HG03139 (cell line): ENCODE results near the gene TMEM41B.

Experiments used
- ATAC-seq: cut with Tn5 transposase; IDR thresholded peaks from one replicate; pipeline ENCODE4 v1.9.1; 2021; ENCODE audit not compliant: unreplicated experiment

The TMEM41B gene

DNA sequence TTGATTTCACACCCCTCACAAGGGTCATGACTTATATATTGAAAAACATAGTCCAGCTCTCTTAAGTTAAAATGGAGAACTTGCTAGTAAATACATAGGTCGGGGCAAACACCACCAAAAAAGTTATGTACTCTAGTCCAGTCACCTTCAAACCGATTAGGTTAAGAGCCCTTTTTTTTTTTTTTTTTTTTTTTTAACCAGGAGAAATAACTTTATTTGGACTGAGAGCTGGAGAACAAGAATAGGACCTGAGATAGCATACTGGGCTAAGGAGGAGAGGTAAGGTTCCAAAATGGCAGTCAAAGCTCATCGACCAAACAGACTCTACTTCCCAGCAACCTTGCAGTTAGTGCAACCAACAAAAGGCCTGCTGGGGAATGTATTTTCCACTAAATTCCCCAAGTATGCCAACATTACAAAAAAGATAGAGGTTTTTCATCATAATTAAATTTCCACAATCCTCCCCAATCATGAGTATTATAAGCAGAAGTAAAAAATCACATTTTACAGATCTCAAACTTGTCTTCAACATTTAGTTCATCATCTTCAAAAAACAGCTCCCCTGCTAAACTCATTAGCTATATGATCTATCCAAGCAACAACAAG lies 3.8 kb downstream of the TMEM41B start:
- no peak for ATAC-seq

DNA sequence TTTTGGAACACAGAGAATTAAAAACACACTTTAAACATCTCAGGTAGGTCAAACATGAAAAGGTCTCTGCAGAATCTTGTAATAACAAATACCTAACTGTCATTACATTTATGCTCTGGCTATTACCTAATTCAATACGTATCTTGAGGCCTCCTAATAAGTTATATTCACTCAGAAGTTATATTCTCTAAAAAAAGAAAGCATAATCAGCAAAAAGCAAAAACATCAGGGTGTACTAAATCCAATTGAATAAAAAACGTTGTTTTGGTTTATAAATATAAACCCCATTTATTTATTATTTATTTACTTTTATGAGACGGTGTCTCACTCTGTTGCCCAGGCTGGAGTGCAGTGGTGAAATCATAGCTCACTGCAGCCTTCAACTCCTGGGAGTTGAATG lies 10.2 kb downstream of the TMEM41B start:
- no peak for ATAC-seq

DNA sequence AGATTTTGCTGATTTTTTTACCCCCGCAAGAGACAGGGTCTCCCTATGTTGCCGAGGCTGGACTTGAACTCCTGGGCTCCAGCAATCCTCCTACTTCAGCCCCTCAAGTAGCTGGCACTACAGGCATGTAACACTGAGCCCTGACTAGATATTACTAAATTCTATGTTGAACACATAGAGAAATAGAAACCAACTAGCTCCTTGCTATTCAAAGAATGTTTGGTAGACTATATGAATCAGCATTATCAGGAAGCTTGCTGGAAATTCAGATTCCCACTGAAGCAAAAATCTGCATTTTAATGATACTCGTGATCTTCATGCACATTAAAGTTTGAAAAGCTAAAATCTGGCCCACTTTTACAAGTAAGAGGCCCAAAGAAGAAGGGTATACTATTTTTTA lies 11.9 kb downstream of the TMEM41B start:
- ATAC-seq = no peak

DNA sequence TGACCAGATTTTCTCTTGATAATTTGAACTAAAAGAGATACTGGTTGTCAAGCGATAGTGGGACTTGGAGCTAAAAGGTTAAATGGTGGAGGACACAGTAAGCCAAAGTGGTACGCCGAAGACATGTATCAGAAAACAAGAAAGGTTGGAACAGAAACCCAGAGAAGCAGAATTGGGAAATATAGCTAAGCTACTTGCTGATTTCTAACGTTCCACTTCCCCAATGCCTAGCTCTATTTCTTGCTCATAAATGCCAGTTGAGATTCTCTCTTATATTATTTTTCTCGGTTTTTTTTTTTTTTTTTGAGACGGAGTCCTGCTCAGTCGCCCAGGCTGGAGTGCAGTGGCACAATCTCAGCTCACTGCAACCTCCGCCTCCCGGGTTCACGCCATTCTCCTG lies 12.7 kb downstream of the TMEM41B start:
- no peak for ATAC-seq

DNA sequence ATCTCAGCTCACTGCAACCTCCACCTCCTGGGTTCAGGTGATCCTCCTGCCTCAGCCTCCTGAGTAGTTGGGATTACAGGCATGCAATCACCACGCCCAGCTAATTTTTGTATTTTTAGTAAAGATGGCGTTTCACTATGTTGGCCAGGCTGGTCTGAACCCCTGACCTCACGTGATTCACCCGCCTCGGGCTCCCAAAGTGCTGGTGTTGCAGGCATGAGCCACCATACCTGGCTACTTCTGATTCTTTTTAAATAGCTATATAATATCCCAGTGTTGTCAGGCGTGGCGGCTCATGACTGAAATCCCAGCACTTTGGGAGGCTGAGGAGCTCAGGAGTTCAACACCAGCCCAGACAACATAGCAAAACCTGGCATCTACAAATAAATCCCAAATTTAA lies 20.7 kb downstream of the TMEM41B start:
- ATAC-seq = no peak

DNA sequence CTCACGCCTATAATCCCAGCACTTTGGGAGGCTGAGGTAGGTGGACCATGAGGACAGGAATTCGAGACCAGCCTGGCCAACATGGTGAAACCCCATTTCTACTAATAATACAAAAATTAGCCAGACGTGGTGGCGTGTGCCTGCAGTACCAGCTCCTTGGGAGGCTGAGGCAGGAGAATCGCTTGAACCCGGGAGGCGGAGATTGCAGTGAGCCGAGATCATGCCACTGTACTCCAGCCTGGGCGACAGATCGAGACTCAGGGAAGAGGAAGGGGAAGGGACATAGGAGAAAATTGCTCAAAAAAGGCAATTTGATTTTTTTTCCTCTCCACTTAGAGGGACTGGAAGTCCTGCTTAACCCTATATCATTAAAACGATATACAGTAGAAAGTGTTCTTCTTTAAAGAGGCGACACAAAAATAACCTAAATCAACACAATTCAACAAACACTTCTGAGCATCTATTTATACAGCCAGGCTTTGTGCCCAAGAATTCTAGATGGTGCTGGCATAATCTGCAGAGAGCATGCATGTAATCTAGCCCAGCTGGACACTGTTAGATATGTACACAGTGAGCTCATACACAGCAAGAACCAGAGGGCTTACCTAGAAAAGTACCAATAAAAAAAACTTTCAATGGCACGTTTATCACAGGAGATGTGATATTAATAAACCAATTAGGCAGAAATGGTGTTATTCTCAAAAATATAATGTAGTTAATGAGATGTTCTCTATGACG lies 28.4 kb downstream of the TMEM41B start:
- no peak for ATAC-seq

DNA sequence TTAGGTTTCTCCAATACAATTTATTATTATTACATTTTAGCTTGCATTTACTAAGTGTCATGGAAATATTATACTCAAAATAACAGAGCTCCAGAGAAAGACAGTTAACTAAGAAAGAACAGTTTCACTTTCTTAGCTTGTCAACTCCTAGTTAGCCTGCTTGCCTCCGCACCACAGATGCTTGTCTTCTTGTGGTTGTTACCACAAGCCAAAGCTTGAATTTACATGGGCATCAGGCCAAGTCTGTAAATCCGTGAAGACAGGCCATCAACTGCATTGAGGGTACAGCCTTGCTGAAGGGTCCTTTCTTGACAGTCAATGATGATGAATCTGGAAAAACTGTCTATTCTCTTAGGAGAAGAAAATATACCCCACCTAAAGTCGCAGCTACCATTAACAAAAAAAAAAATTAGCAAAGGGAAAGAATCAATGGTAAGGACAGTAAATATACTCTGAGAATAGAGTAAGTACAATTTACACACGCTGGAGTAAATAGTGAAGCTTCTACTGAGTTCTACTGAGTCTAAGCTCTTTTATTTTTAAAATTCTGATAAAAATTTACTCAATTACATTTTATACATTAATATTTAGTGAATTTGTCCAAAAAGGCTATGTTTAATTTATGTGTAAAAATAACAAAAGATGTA lies 33.6 kb downstream of the TMEM41B start:
- ATAC-seq = peak; percentile 88

DNA sequence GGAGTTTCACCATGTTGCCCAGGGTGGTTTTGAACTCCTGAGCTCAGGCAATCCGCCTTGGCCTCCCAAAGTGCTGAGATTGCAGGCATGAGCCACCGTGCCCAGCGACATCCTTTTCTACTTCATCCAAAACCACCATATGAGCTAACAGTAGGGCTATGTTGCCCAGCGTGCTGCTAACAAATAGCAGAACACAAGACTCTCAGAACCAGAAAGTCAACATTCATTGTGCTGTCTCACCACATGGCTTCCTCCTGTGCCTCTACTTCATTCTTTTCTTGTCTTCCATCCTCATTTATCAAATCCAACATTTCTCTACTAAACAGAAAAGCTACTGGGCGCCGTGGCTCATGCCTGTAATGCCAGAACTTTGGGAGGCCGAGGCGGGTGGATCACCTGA lies 37.2 kb downstream of the TMEM41B start:
- no peak for ATAC-seq

DNA sequence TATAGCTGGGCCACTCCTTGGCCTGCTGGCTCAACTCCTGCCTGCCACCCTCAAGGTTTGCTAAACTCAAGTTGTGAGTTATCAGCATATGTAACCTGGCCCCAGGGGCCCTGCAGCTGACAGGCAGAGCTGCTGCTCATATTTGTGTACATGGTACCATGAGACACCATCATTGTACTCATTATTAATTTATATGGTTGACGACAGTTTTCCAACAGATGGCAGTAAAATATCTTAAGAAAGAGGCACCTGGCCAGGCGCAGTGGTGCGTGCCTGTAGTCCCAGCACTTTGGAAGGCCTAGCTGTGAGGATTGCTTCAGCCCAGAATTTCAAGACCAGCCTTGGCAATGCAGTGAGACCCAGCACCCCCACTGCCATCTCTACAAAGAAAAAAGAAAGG lies 37.8 kb downstream of the TMEM41B start:
- ATAC-seq = no peak

DNA sequence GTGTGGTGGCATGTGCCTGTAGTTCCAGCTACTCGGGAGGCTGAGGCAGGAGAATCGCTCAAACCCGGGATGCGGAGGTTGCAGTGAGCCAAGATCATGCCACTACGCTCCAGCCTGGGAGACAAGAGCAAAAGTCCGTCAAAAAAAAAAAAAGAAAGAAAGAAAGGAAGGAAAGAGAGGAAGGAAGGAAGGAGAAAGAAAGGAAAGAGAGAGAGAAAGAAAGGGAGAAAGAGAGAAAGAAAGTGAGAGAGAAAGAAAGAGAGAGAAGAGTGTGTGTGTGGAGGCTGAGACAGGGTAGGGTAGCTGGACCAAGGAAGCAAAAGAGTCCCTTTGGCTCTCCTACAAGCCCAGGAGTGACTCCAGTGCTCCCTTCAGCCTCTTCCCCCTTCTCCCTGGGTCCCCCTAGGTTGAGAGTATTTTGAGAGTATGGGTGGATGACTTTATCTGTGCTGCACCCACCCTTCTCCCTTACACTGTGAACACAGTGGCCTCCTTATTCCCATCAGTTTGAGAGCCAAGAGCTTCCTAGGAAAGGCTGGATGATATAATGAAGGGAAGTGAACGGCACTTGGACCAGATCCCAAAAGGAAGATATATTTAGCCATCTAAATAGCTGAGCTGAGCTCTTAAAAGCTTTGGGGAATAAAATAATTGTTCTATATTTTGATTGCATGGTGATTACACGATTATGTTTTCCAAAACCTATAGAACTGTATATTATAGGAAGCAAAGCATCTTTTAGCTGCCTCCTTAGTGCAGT lies 39.7 kb downstream of the TMEM41B start:
- ATAC-seq = no peak

DNA sequence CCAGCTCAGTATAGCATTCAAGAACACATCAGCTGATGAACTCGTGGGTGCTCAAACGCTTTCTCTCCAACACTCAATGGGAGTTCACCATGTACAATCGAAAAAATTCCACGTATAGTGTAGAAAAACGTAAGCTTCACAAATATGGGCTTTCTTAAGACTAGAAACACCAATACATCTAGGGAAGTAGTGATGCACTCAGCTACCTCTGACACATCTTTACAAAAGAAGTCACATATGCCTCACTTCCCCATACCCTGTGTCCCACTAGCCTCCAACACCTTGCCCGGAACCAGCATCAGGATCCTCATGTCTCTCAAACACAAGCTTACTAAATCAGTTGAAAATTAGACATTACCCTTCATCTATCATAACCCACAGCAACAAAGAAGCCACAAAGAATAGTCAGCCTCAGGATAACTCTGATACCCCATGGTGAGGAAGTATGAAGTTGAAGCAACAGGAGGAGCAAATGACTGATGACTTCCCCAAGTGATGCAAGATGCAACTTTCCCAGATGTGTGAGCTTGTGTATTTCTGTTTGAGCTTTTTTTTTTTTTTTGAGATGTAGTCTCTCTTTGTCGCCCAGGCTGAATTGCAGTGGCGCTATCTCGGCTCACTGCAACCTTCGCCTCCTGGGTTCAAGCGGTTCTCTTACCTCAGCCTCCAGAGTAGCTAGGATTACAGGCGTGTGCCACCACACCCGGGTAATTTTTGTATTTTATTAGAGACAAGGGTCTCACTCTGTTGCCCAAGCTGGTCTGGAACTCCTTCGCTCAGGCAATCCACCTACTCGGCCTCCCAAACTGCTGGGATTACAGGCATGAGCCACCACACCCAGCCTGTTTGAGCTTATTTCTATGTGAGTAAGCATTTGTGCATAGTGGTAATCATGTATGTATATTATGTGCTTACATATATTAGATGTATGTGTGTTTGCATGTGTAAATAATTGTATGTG lies 40.7 kb downstream of the TMEM41B start:
- ATAC-seq = no peak

DNA sequence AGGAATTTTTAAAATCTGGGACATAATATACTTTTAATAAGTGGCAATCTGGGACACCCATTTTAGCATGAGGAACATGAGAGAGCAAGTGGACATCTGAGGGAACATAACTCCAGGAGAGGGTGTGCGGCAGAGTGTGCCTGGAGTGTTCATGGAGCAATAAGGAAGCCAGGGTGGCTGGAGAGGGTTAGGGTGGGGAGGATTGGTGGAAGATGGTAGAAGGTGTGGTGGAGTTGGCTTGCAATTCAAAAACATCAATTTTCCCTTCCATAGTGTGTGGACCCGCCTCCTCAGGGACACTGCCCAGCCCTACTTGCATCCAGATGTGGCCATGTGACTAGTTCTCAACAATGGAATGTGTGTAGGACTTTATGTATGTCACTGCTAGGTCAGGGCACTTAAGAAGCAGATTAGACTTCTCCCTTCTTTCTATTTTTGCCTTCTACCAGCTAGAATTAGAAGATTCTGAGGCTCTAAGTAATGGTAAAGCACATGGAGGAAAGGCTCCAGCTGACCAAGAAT lies 44.8 kb downstream of the TMEM41B start:
- ATAC-seq = no peak

DNA sequence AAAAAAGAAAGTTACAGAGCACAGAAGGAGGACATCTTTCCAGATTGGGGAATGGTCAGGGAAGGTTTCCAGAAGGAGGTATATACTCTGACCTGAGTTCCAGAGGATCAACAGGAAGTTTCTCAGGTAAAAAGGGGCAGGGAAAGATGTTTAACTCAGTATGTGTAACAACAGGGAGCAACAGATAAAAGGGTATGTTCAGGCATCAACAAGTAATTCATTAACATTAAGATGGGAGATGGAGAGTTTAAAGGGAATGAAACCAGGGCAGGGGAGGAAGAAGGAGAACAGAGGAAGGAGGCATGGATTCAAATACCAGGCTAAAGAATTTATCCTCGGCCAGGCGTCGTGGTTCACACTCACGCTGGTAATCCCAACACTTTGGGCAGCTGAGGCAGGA lies 46.7 kb downstream of the TMEM41B start:
- no peak for ATAC-seq

DNA sequence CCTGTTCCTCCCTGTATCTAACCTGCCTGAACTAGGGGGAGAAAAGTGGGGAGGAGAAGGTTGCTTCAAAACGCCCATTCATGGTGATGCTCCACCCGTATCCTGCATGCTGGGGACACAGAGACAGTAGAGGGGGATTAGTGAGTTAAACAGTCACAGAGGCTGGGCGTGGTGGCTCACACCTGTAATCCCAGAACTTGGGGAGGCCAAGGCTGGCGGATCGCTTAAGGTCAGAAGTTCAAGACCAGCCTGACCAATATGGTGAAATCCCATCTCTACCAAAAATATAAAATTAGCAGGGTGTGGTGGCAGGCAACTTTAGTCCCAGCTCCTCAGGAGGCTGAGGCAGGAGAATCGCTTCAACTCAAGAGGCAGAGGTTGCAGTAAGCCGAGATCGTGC lies 47.5 kb downstream of the TMEM41B start:
- ATAC-seq = no peak

DNA sequence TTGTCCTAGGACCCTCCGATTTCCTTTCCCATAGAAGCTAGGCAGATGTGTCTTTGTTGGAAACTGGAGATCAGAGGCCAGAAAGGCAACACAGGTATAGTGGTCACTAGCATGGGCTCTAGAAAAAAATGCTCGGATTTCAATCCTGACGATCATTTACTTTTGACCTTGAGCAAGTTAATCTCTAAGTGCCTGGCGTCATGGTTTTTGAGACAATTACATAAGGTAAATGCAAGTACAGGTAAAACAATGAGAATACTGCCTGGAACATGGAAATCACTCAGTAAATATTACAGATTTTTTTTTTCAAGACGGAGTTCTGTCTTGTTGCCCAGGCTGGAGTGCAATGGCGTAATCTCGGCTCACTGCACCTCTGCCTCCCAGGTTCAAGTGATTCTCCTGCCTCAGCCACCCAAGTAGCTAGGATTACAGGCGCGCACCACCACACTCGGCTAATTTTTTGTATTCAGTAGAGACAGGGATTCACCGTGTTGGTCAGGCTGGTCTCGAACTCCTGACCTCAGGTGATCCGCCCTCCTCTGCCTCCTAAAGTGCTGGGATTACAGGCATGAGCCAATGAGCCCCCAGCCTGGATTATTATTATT lies 48.2 kb downstream of the TMEM41B start:
- ATAC-seq = no peak

DNA sequence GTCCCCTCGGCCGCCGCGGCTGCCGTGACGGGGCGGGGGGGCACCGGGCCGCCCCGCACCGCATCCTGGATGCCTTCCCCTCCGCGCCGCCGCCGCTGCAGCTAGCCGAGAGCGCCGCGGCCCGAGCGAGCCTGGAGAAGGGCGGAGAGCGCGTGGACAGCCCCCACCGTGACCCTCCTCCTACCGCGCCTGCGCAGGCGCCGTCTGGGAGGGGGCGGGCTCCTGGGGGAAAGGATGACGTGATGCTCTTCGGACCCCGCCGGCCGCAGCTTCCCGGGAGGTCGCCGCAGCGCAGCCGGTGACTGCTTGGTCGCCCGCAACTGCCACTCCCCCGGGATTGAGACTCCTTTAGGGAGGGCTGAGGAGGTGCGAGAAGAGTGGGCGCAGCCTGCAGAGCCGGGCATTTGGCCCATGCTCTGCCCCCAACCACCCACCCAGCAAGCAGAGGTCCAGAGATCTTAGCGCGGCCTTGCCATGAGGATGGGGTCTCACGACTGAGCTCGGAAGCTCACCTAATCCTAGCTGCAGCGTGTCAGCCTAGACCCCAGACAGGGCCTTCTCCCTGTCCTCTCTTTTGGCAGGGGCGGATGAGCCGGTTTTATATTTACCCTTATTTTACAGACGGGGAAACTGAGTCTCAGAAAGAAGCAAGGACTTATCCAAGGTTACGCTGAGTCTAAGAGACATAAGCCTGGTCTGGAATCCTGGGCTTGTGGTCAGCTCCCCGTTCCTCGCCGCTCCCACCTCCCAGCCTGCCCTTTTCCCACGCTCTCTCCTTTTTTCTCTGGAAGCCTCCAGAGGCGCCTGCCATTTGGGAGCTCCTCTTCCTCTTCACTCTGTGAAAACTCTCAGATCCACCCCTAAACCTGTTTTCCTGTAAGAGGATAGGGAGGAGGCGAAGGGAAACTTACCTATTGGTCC lies 48.9 kb downstream of the TMEM41B start, which contains the start of gene DENND5A:
TSS of gene DENND5A (minus strand) at position 140 of the 921 bp plus-strand sequence. CDS start 281 bp downstream, outside the sequence.
- peak; percentile 39 for ATAC-seq

DNA sequence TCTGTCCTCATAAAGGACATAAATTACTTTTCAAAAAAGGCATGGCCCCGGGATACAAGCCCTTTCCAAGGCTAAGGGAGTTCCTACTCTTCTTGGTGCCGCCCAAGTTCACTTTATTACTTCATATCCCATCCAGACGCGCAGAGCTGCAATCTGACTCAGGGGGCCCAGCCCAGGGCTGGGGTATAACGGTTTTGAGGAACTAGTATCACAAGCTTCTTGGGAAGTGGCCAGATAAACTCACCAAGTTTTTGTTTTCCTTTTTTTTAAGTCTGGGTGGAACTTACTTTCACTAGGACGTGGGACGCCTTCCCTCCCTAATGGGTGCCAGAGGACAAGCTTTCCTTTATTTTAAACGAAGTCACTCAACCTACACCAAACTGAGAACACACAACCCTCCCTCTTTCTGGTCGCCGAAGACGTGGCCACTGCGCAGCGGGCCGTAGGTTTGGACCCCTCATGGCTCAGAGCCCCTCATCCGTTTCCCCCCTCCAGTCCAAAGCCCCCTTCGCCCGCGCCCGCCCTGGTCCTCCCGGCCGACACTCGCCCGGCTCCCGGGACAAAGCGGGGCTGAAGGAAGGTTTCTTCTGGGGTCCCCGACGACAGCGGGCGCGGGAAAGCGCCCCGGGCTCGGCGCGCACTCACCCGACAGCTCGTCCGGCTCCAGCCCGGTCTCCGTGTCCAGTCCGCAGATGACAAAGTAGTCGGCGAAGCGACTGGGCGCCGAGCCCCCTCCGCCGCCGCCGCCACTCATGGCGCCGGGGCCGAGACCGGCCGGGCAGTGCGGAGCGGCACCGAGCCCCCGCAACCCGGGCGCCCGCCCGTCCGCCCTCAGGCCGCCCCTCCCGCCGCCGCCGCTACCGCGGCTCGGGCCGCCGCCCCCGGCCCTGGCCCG lies 49.8 kb downstream of the TMEM41B start:
- ATAC-seq = peak; percentile 17

DNA sequence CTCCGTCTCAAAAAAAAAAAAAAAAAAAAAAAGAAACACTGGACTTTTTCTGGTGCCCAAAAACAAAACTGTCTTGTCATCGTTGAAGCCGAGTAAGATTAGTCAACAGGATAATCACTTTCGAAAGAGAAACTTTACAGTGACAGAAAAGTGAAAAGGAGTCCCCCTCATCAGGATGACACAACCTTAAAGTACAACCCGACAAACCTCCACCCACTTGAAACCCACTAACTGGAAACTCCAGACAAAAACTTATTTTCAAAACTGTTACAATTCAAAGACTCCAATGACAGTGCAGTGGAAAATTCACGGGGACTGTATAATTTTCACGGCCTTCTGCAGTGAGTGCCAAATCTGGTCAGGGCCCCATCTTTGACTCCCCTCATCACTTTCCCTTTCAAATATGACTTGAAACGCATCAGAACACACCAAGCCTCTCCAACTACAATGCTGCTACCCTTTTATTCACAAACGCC lies 50.5 kb downstream of the TMEM41B start:
- ATAC-seq = peak; percentile 46
